GM18507 (cell line): Measurements from ENCODE around the gene B3GAT2.
A peak's percentile ranks its signal among the peaks of the same experiment; 100 is the strongest.

Experiments
- DNase-seq: peaks from one replicate; pipeline ENCODE4 v3.0.0; 2011; ENCODE audit warnings: low read depth; ENCODE audit not compliant: insufficient read length; ENCODE audit errors: extremely low spot score
- FAIRE-seq: peaks from 2 replicates; lab custom pipeline; 2011; peaks lifted over from hg19 to GRCh38; lab: Jason Lieb, UNC

The B3GAT2 gene

GRCh38 chr6:70903665-70904452 is 53.0 kb downstream of the B3GAT2 start:
- DNase-seq: no peak
- FAIRE-seq: no peak

- DNase-seq (no peak), FAIRE-seq (no peak)
These were observed 55.5 kb downstream of the B3GAT2 start for GRCh38 chr6:70901324-70901723.

GRCh38 chr6:70900047-70900446 is 56.8 kb downstream of the B3GAT2 start:
- FAIRE-seq (no peak), DNase-seq (no peak)

- DNase-seq: no peak
- FAIRE-seq: no peak
These were observed 62.9 kb downstream of the B3GAT2 start for GRCh38 chr6:70894001-70894400.

GRCh38 chr6:70889270-70889669 is 67.6 kb downstream of the B3GAT2 start:
- no peak for FAIRE-seq

GRCh38 chr6:70886661-70887060 is 70.2 kb downstream of the B3GAT2 start:
- DNase-seq (no peak), FAIRE-seq (no peak)

More at GRCh38 chr6:70889270-70889669, 67.6 kb downstream of the B3GAT2 start:
- no peak for DNase-seq

GRCh38 chr6:70886071-70886470 is 70.8 kb downstream of the B3GAT2 start:
- DNase-seq (no peak), FAIRE-seq (no peak)

GRCh38 chr6:70884074-70884983 is 72.5 kb downstream of the B3GAT2 start:
- FAIRE-seq: peak; percentile 85

GRCh38 chr6:70879496-70879895 is 77.4 kb downstream of the B3GAT2 start:
- FAIRE-seq (no peak), DNase-seq (no peak)

More at GRCh38 chr6:70884074-70884983, 72.5 kb downstream of the B3GAT2 start:
- DNase-seq: peak; percentile 63

GRCh38 chr6:70874181-70874913 is 82.5 kb downstream of the B3GAT2 start:
- no peak for FAIRE-seq
- DNase-seq: no peak

GRCh38 chr6:70872469-70872868 is 84.4 kb downstream of the B3GAT2 start:
- DNase-seq (no peak), FAIRE-seq (no peak)

GRCh38 chr6:70864401-70864800 is 92.5 kb downstream of the B3GAT2 start:
- DNase-seq (no peak), FAIRE-seq (no peak)

GRCh38 chr6:70863343-70863742 is 93.5 kb downstream of the B3GAT2 start:
- DNase-seq (no peak), FAIRE-seq (no peak)

- no peak for DNase-seq
- no peak for FAIRE-seq
These were observed 95.9 kb downstream of the B3GAT2 start for GRCh38 chr6:70860920-70861319.

- no peak for DNase-seq
- FAIRE-seq: no peak
These were observed 96.8 kb downstream of the B3GAT2 start for GRCh38 chr6:70860045-70860444.

GRCh38 chr6:70857387-70858077 is 99.3 kb downstream of the B3GAT2 start:
- DNase-seq: peak; percentile 14
- FAIRE-seq: peak; percentile 87

GRCh38 chr6:70852667-70853246 is 104.1 kb downstream of the B3GAT2 start:
- no peak for FAIRE-seq
- no peak for DNase-seq

GRCh38 chr6:70849348-70850069 is 107.4 kb downstream of the B3GAT2 start:
- no peak for DNase-seq
- no peak for FAIRE-seq
